Measurements from ENCODE around the gene PPP2R3B. TPM values are rescaled to one million over a fixed set of nuclear protein-coding genes. Genes with fewer than 3 reads are reported as not detected.

The PPP2R3B gene
- total RNA-seq, 1 experiment from 2014 or later = 19.1 TPM

DNA sequence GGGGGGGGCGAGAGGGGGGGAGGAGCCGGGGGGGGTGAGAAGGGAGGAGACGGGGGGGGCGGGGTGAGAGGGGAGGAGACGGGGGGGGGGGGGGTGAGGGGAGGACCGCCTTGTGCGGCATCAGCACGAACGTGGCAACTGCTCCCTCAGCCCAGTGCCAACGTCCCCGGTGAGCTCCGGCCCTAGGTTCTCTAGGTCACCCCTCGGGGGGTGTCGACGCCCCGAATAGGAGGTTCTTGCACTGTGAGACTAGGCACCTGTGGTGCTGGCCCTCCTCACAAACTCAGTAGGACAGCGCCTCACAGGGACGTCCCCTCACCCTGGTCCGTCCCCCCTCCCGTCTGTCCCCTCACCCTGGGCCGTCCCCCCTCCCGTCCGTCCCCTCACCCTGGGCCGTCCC lies 46.6 kb downstream of the PPP2R3B start:
- RAD21 ChIA-PET (ENCODE audit: low non-redundant PET in 1 of 2, low total read pairs in 2 of 2, uncharacterized antibody in 2 of 2, unreplicated experiment in 2 of 2) = no interaction called here
- CTCF ChIA-PET = no interaction called here
- ATAC-seq = no peak
- Histone ChIP-seq H3K9me2 (ENCODE audit: insufficient read depth) (no peaks in the 10 kb centered on the region), H3K27ac (ENCODE audit: low read depth, low read length) (no peak overlapping the region), H4K20me1 (ENCODE audit: insufficient read depth) (no peaks in the 10 kb centered on the region), H3K9ac (ENCODE audit: low read length) (no peak overlapping the region), H3K4me3 (replicated peaks in 1 of 2; ENCODE audit: low read depth in 1 of 2, low read length in 2 of 2) (no peak overlapping the region), H2AFZ (ENCODE audit: low read depth, low read length, poor library complexity, severe bottlenecking) (no peak overlapping the region), H3K9me3 (ENCODE audit: control insufficient read depth in 1 of 2, insufficient read depth in 1 of 2, low read depth in 1 of 2, low read length in 2 of 2) (no peaks in the 10 kb centered on the region), H3K36me3 (ENCODE audit: control insufficient read depth in 1 of 2, insufficient read depth in 2 of 2, low read length in 2 of 2) (no peaks in the 10 kb centered on the region), H3K79me2 (ENCODE audit: insufficient read depth, low read length) (no peaks in the 10 kb centered on the region), H3K4me1 (ENCODE audit: control insufficient read depth in 1 of 2, insufficient read depth in 2 of 2, low read length in 2 of 2) (no peaks in the 10 kb centered on the region), H3K4me2 (ENCODE audit: low read length) (no peak overlapping the region), H3K27me3 (ENCODE audit: insufficient read depth, low read length) (no peaks in the 10 kb centered on the region)
- intact Hi-C loops (cut with micrococcal nuclease) = no loop called here
- BruUV-seq (replicated peaks) = no TSS peak
- no peak for TF ChIP-seq SRF (IDR thresholded peaks at IDR 0.05; ENCODE audit: low read depth)
- TF ChIP-seq CBX3 (IDR thresholded peaks at IDR 0.05; ENCODE audit: low read depth) = no peak
- TF ChIP-seq ATF3 (IDR thresholded peaks at IDR 0.05) = no peak
- no peak for TF ChIP-seq CEBPB (IDR thresholded peaks at IDR 0.05; ENCODE audit: low read depth)
- POLR2A ChIA-PET = no interaction called here
- DNase-seq (ENCODE audit: low read depth, low spot score) = no peak

DNA sequence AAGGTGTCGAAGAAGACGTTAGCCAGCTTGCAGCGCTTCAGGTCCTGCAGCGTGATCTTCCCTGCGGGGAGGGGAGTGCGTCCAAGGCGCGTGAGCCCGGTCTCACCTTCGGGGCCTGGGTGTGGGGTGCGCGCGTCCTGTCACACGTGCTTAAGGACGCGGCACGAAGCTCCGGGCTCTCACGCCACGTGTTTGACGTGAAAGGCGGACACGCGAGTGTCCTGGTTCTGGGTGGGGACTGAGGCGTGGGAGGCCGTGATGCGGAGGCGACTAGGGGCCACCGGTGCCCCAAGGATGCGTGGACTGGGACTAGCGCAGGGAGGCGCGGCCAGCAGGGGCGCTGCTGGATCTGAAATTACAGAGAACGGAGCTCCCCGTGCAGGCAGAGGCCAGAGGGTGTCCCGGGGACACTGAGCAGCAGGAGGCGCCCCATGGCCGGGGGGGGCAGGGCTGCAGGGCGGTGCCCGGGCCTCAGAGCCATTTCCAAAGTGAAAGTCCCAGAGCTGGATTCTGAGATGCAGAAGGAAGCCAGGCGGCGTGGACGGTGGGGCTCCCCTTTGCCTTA lies 47.8 kb downstream of the PPP2R3B start:
- no peak for TF ChIP-seq CBX3 (IDR thresholded peaks at IDR 0.05; ENCODE audit: low read depth)
- TF ChIP-seq EGR1 (IDR thresholded peaks at IDR 0.05; ENCODE audit: low read depth) = no peak
- TF ChIP-seq, protein P1, sequence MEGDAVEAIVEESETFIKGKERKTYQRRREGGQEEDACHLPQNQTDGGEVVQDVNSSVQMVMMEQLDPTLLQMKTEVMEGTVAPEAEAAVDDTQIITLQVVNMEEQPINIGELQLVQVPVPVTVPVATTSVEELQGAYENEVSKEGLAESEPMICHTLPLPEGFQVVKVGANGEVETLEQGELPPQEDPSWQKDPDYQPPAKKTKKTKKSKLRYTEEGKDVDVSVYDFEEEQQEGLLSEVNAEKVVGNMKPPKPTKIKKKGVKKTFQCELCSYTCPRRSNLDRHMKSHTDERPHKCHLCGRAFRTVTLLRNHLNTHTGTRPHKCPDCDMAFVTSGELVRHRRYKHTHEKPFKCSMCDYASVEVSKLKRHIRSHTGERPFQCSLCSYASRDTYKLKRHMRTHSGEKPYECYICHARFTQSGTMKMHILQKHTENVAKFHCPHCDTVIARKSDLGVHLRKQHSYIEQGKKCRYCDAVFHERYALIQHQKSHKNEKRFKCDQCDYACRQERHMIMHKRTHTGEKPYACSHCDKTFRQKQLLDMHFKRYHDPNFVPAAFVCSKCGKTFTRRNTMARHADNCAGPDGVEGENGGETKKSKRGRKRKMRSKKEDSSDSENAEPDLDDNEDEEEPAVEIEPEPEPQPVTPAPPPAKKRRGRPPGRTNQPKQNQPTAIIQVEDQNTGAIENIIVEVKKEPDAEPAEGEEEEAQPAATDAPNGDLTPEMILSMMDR (IDR thresholded peaks at IDR 0.05 in 2 of 3, conservative IDR thresholded peaks at IDR 0.05 in 1 of 3; ENCODE audit: borderline replicate concordance in 1 of 3, insufficient read depth in 1 of 3, low read depth in 2 of 3, low read length in 2 of 3) = 0 out of 6 replicates have a peak, but pooled peaks of 1 of the 3 experiments have one; percentile 11
- no peak for TF ChIP-seq POLR2A (IDR thresholded peaks at IDR 0.05; ENCODE audit: borderline replicate concordance, extremely low read depth, insufficient read depth, insufficient read length)
- no TSS peak for BruUV-seq (replicated peaks)
- Histone ChIP-seq H3K4me2 (ENCODE audit: low read length) (no peak overlapping the region), H3K36me3 (ENCODE audit: control insufficient read depth in 1 of 2, insufficient read depth in 2 of 2, low read length in 2 of 2) (no peaks in the 10 kb centered on the region), H3K9me2 (ENCODE audit: insufficient read depth) (no peaks in the 10 kb centered on the region), H3K79me2 (ENCODE audit: insufficient read depth, low read length) (no peaks in the 10 kb centered on the region), H3K9me3 (ENCODE audit: control insufficient read depth in 1 of 2, insufficient read depth in 1 of 2, low read depth in 1 of 2, low read length in 2 of 2) (no peaks in the 10 kb centered on the region), H3K27me3 (ENCODE audit: insufficient read depth, low read length) (no peaks in the 10 kb centered on the region), H3K4me3 (replicated peaks in 1 of 2; ENCODE audit: low read depth in 1 of 2, low read length in 2 of 2) (no peak overlapping the region), H2AFZ (ENCODE audit: low read depth, low read length, poor library complexity, severe bottlenecking) (no peak overlapping the region), H3K4me1 (ENCODE audit: control insufficient read depth in 1 of 2, insufficient read depth in 2 of 2, low read length in 2 of 2) (no peaks in the 10 kb centered on the region), H3K27ac (ENCODE audit: low read depth, low read length) (no peak overlapping the region), H4K20me1 (ENCODE audit: insufficient read depth) (no peaks in the 10 kb centered on the region), H3K9ac (ENCODE audit: low read length) (no peak overlapping the region)
- RAD21 ChIA-PET (ENCODE audit: low non-redundant PET in 1 of 2, low total read pairs in 2 of 2, uncharacterized antibody in 2 of 2, unreplicated experiment in 2 of 2) = no interaction called here
- ATAC-seq = no peak
- CTCF ChIA-PET = no interaction called here
- intact Hi-C loops (cut with micrococcal nuclease) = no loop called here
- POLR2A ChIA-PET = no interaction called here
- DNase-seq (ENCODE audit: low read depth, low spot score) = no peak

All from HCT116 (cell line).